Hepatocyte (in vitro differentiated cells): ENCODE measurements around the gene RASA3. TPM values are rescaled to one million over a fixed set of nuclear protein-coding genes. Genes with fewer than 3 reads are reported as not detected.

Source experiments
- DNase-seq: peaks from one replicate; pipeline ENCODE4 v3.0.0-alpha.2; 2016; ENCODE audit warnings: low spot score
- H2AFZ ChIP-seq: fragments of 200-600 bp; sonication (generic); 2 replicates; pipeline ENCODE4 v1.6.0; 2016; ENCODE audit warnings: antibody characterized with exemption, mild to moderate bottlenecking
- H3K27ac ChIP-seq: fragments of 200-600 bp; sonication (generic); 2 replicates; pipeline ENCODE4 v1.5.1; 2016; ENCODE audit warnings: mild to moderate bottlenecking
- H3K27me3 ChIP-seq: fragments of 200-600 bp; sonication (generic); 2 replicates; pipeline ENCODE4 v1.6.1; 2016
- H3K36me3 ChIP-seq: fragments of 200-600 bp; sonication (generic); replicated peaks from 2 replicates; pipeline ENCODE4 v1.5.1; 2016; ENCODE audit warnings: low read depth; ENCODE audit not compliant: insufficient read depth
- H3K4me1 ChIP-seq: fragments of 200-600 bp; sonication (generic); 2 replicates; pipeline ENCODE4 v1.5.1; 2016; ENCODE audit warnings: mild to moderate bottlenecking, moderate library complexity; ENCODE audit not compliant: insufficient read depth
- H3K4me2 ChIP-seq: fragments of 200-600 bp; sonication (generic); 2 replicates; pipeline ENCODE4 v1.6.0; 2016
- H3K4me3 ChIP-seq: fragments of 200-600 bp; sonication (generic); 2 replicates; pipeline ENCODE4 v1.5.1; 2016; ENCODE audit warnings: mild to moderate bottlenecking
- H3K79me2 ChIP-seq: fragments of 200-600 bp; sonication (generic); 2 replicates; pipeline ENCODE4 v1.6.0; 2017; ENCODE audit warnings: mild to moderate bottlenecking
- H3K9me2 ChIP-seq: fragments of 200-600 bp; sonication (generic); replicated peaks from 2 replicates; pipeline ENCODE4 v1.6.0; 2017; ENCODE audit warnings: mild to moderate bottlenecking; ENCODE audit not compliant: insufficient read depth
- H3K9me3 ChIP-seq: fragments of 200-600 bp; sonication (generic); 2 replicates; pipeline ENCODE4 v1.5.1; 2016; ENCODE audit warnings: low read depth, mild to moderate bottlenecking
- H4K20me1 ChIP-seq: fragments of 200-600 bp; sonication (generic); 2 replicates; pipeline ENCODE4 v1.6.0; 2016; ENCODE audit warnings: mild to moderate bottlenecking; ENCODE audit not compliant: insufficient read depth, poor library complexity, severe bottlenecking
- CTCF ChIP-seq: fragments of 200-600 bp; sonication (generic); IDR thresholded peaks from 2 replicates; pipeline ENCODE4 v1.5.1; 2016; ENCODE audit warnings: antibody characterized with exemption, mild to moderate bottlenecking; ENCODE audit not compliant: poor library complexity
- EZH2 ChIP-seq: fragments of 200-600 bp; sonication (generic); IDR thresholded peaks from 2 replicates; pipeline ENCODE4 v1.6.1; 2016; ENCODE audit warnings: antibody characterized with exemption, mild to moderate bottlenecking, borderline replicate concordance
- EZH2phosphoT487 ChIP-seq: fragments of 200-600 bp; sonication (generic); IDR thresholded peaks from one replicate; pipeline ENCODE4 v1.6.1; 2018; ENCODE audit warnings: antibody characterized with exemption, mild to moderate bottlenecking, low read depth, moderate library complexity; ENCODE audit not compliant: unreplicated experiment, severe bottlenecking
- WGBS: methylation state at CpG from one replicate; pipeline ENCODE4 v1.1.6; 2016; ENCODE audit warnings: low lambda C conversion rate; ENCODE audit errors: missing lambda C conversion rate; 5-methylcytosine and 5-hydroxymethylcytosine counted together
- polyA plus RNA-seq: library from polyadenylated mRNA; unstranded; fragments of >200 nt; fragmentation: Nextera tagmentation; extraction: Ambion mirVana; gene quantifications from 2 replicates; pipeline ENCODE4 v1.2.1, GENCODE V29; 2016
- total RNA-seq: library from RNA; depleted of rRNA; stranded (reverse); fragments of >200 nt; gene quantifications from 2 replicates; pipeline ENCODE4 v1.2.3, GENCODE V29; 2014

Gene RASA3
- total and polyA plus RNA-seq, 2 experiments from 2014 or later, result 5.6 to 6.1 TPM

- no peak overlapping the region for H3K4me2 ChIP-seq
- no peak for DNase-seq
- no peaks in the 10 kb centered on the region for H3K36me3 ChIP-seq
- H3K4me3 ChIP-seq, result no peak overlapping the region
- 89% methylated on average over 28 of the region's 29 CpGs for WGBS
- no peak overlapping the region for H3K27ac ChIP-seq
- H3K27me3 ChIP-seq, result no peaks in the 10 kb centered on the region
- no peak overlapping the region for H2AFZ ChIP-seq
- no peak for TF ChIP-seq EZH2
- H3K9me2 ChIP-seq, result no peaks in the 10 kb centered on the region
- no peaks in the 10 kb centered on the region for H3K79me2 ChIP-seq
- no peaks in the 10 kb centered on the region for H3K9me3 ChIP-seq
- no peaks in the 10 kb centered on the region for H3K4me1 ChIP-seq
- H4K20me1 ChIP-seq, result no peaks in the 10 kb centered on the region
These were observed 134.3 kb downstream of the RASA3 start for GRCh38 chr13:113997845-113998751.

- 82% methylated on average over 13 of the region's 13 CpGs for WGBS
- DNase-seq, result no peak
- Histone ChIP-seq H3K4me3 (no peak overlapping the region), H3K27me3 (no peaks in the 10 kb centered on the region), H3K36me3 (no peaks in the 10 kb centered on the region), H3K27ac (no peak overlapping the region), H3K79me2 (no peaks in the 10 kb centered on the region), H2AFZ (no peak overlapping the region), H3K4me1 (no peaks in the 10 kb centered on the region), H4K20me1 (no peaks in the 10 kb centered on the region), H3K9me2 (no peaks in the 10 kb centered on the region), H3K9me3 (no peaks in the 10 kb centered on the region), H3K4me2 (no peak overlapping the region)
- no peak for TF ChIP-seq EZH2
These were observed 135.3 kb downstream of the RASA3 start for GRCh38 chr13:113996912-113997745.

GRCh38 chr13:113996081-113996911, 136.1 kb downstream of the RASA3 start:
- Histone ChIP-seq H3K36me3 (no peaks in the 10 kb centered on the region), H4K20me1 (no peaks in the 10 kb centered on the region), H3K4me1 (no peaks in the 10 kb centered on the region), H3K9me2 (no peaks in the 10 kb centered on the region), H3K27me3 (no peaks in the 10 kb centered on the region), H3K4me3 (no peak overlapping the region), H3K27ac (no peak overlapping the region), H3K79me2 (no peaks in the 10 kb centered on the region), H3K9me3 (no peaks in the 10 kb centered on the region), H3K4me2 (no peak overlapping the region), H2AFZ (no peak overlapping the region)
- TF ChIP-seq EZH2phosphoT487 (no peak), EZH2 (no peak), CTCF (no peak)
- WGBS, result 96% methylated on average over 31 of the region's 38 CpGs
- no peak for DNase-seq

- 85% methylated on average over 23 of the region's 23 CpGs for WGBS
- Histone ChIP-seq H3K4me2 (no peak overlapping the region), H3K9me3 (no peaks in the 10 kb centered on the region), H3K27me3 (no peaks in the 10 kb centered on the region), H2AFZ (no peak overlapping the region), H3K27ac (no peak overlapping the region), H3K9me2 (no peaks in the 10 kb centered on the region), H3K79me2 (no peaks in the 10 kb centered on the region), H3K4me3 (no peak overlapping the region), H3K36me3 (no peaks in the 10 kb centered on the region), H3K4me1 (no peaks in the 10 kb centered on the region), H4K20me1 (no peaks in the 10 kb centered on the region)
- no peak for TF ChIP-seq CTCF
- no peak for TF ChIP-seq EZH2
- TF ChIP-seq EZH2phosphoT487, result no peak
- DNase-seq, result no peak
These were observed 137.3 kb downstream of the RASA3 start for GRCh38 chr13:113995051-113995601.
